HepG2 (cell line): Measurements from ENCODE around the gene ERO1A. TPM values are rescaled to one million over a fixed set of nuclear protein-coding genes. Genes with fewer than 3 reads are reported as not detected.
A peak's percentile ranks its signal among the peaks of the same experiment; 100 is the strongest.

Experiments used
- ATAC-seq: fragments of 200-7000 bp; cut with Tn5 transposase; 3 replicates; pipeline ENCODE4 v1.9.1; 2020; ENCODE audit warnings: mild to moderate bottlenecking, moderate library complexity
- BruUV-seq: library from RNA; stranded (reverse); fragments of 400-500 nt; replicated peaks from 2 replicates; lab custom pipeline; 2021; lab: Mats Ljungman, UMichigan
- CTCF ChIA-PET: fragments of 300-600 bp; formaldehyde crosslinking; extraction: SDS; loops from one replicate; lab custom pipeline; 2021; ENCODE audit warnings: low total read pairs, inconsistent platforms, low intra/inter-chr PET ratio; lab: Yijun Ruan, JAX
- POLR2A ChIA-PET: fragments of 350-600 bp; sonication (Branson Sonifier 250); formaldehyde crosslinking; loops from one replicate; lab custom pipeline; 2020; ENCODE audit warnings: antibody characterized with exemption, inconsistent platforms; lab: Yijun Ruan, JAX
- DNase-seq: peaks from one replicate; pipeline ENCODE4 v3.0.0-alpha.2; 2015; ENCODE audit warnings: low spot score
- FAIRE-seq: peaks from 3 replicates; lab custom pipeline; 2011; peaks lifted over from hg19 to GRCh38; lab: Jason Lieb, UNC
- H2AFZ ChIP-seq: one replicate; pipeline ENCODE4 v1.6.1; 2011; ENCODE audit warnings: low read length, inconsistent platforms
- H3K27ac ChIP-seq: fragments of 300-600 bp; 3 replicates; pipeline ENCODE4 v1.8.0; 2011; ENCODE audit warnings: mixed run types, mild to moderate bottlenecking, mixed read lengths, low read length, inconsistent platforms; ENCODE audit not compliant: insufficient read depth; ENCODE audit errors: extremely low read length
- H3K27me3 ChIP-seq, 2 experiments: fragments of 200-600 bp in 1 of 2; 2 replicates in 1 of 2; 3 replicates in 1 of 2; pipeline versions ENCODE4 v1.6.0 to v1.8.0; 2011; ENCODE audit warnings: low read length in 2 of 2, mild to moderate bottlenecking in 2 of 2, moderate library complexity in 2 of 2, inconsistent platforms in 1 of 2; ENCODE audit not compliant: insufficient read depth in 2 of 2, control insufficient read depth in 1 of 2
- H3K36me3 ChIP-seq, 2 experiments: fragments of 200-600 bp in 1 of 2; replicated peaks in 1 of 2; 2 replicates in 1 of 2; 3 replicates in 1 of 2; pipeline versions ENCODE4 v1.5.1 to v1.8.0; 2011; ENCODE audit warnings: low read length in 2 of 2, inconsistent platforms in 1 of 2; ENCODE audit not compliant: insufficient read depth in 2 of 2, control insufficient read depth in 1 of 2
- H3K4me1 ChIP-seq: 2 replicates; pipeline ENCODE4 v1.5.1; 2012; ENCODE audit warnings: low read length, inconsistent platforms; ENCODE audit not compliant: insufficient read depth
- H3K4me2 ChIP-seq: 2 replicates; pipeline ENCODE4 v1.6.0; 2011; ENCODE audit warnings: low read depth, low read length, inconsistent platforms
- H3K4me3 ChIP-seq, 3 experiments: fragments of 200-600 bp in 1 of 3; sonication (generic), shearing (Covaris generic) in 1 of 3; replicated peaks in 1 of 3; 2 replicates each; pipeline ENCODE4 v1.5.1; 2011 to 2016; ENCODE audit warnings: low read length in 3 of 3, inconsistent platforms in 2 of 3, low read depth in 2 of 3, mild to moderate bottlenecking in 2 of 3, control low read depth in 1 of 3, mixed read lengths in 1 of 3; ENCODE audit not compliant: insufficient read depth in 1 of 3
- H3K79me2 ChIP-seq: one replicate; pipeline ENCODE4 v1.6.1; 2011; ENCODE audit warnings: low read length, inconsistent platforms; ENCODE audit not compliant: insufficient read depth
- H3K9ac ChIP-seq: 2 replicates; pipeline ENCODE4 v1.6.0; 2011; ENCODE audit warnings: mild to moderate bottlenecking, low read depth, low read length, inconsistent platforms; ENCODE audit not compliant: insufficient read depth
- H3K9me3 ChIP-seq: 2 replicates; pipeline ENCODE4 v1.5.1; 2012; ENCODE audit warnings: mild to moderate bottlenecking, low read length
- H4K20me1 ChIP-seq: 2 replicates; pipeline ENCODE4 v1.6.0; 2011; ENCODE audit warnings: inconsistent platforms, mild to moderate bottlenecking, low read length, moderate library complexity; ENCODE audit not compliant: insufficient read depth
- LCORL ChIP-seq, 2 experiments: fragments of 450-650 bp in 1 of 2; sonication (generic) in 1 of 2; formaldehyde crosslinking in 1 of 2; IDR thresholded peaks; 2 replicates each; pipeline versions ENCODE4 v1.5.0 to v1.6.1; 2017 to 2020; ENCODE audit warnings: antibody characterized with exemption in 1 of 2, missing genetic modification reagents in 1 of 2
- MAZ ChIP-seq, 2 experiments: sonication (generic) in 1 of 2; formaldehyde crosslinking in 1 of 2; IDR thresholded peaks; 2 replicates each; pipeline versions ENCODE4 v1.5.0 to v1.6.1; 2012 to 2020; ENCODE audit warnings: low read depth in 2 of 2, mild to moderate bottlenecking in 2 of 2, borderline replicate concordance in 1 of 2, improper control_type of control experiment in 1 of 2, low read length in 1 of 2, missing genetic modification reagents in 1 of 2, moderate library complexity in 1 of 2
- MZF1 ChIP-seq: sonication (generic); formaldehyde crosslinking; IDR thresholded peaks from 2 replicates; pipeline ENCODE4 v1.8.1; 2023; ENCODE audit warnings: mild to moderate bottlenecking, missing genetic modification reagents, borderline replicate concordance
- PCBP2 ChIP-seq: fragments of 200-400 bp; formaldehyde crosslinking; optimal IDR thresholded peaks from 2 replicates; pipeline ENCODE3; 2018; ENCODE audit warnings: low read length, low read depth; ENCODE audit not compliant: poor library complexity, severe bottlenecking
- SMYD3 ChIP-seq: sonication (generic); formaldehyde crosslinking; IDR thresholded peaks from 2 replicates; pipeline ENCODE4 v1.8.1; 2023; ENCODE audit warnings: mild to moderate bottlenecking, missing genetic modification reagents
- TBP ChIP-seq: sonication (generic); formaldehyde crosslinking; IDR thresholded peaks from 2 replicates; pipeline ENCODE4 v1.5.0; 2020; ENCODE audit warnings: missing genetic modification reagents
- ZBTB3 ChIP-seq: sonication (generic); formaldehyde crosslinking; IDR thresholded peaks from 2 replicates; pipeline ENCODE4 v1.4.0; 2020; ENCODE audit warnings: low read depth, mild to moderate bottlenecking, moderate library complexity, missing genetic modification reagents, borderline replicate concordance
- ZFP37 ChIP-seq: sonication (generic); formaldehyde crosslinking; IDR thresholded peaks from 2 replicates; pipeline ENCODE4 v1.4.0; 2020; ENCODE audit warnings: missing genetic modification reagents, borderline replicate concordance
- ZNF567 ChIP-seq: sonication (generic); formaldehyde crosslinking; IDR thresholded peaks from 2 replicates; pipeline ENCODE4 v1.8.1; 2023; ENCODE audit warnings: mild to moderate bottlenecking, missing genetic modification reagents, borderline replicate concordance
- ZNF629 ChIP-seq: sonication (generic); formaldehyde crosslinking; conservative IDR thresholded peaks from 2 replicates; pipeline ENCODE4 v1.5.0; 2020; ENCODE audit warnings: missing genetic modification reagents
- ZNF772 ChIP-seq: sonication (generic); formaldehyde crosslinking; IDR thresholded peaks from 2 replicates; pipeline ENCODE4 v1.5.0; 2020; ENCODE audit warnings: mild to moderate bottlenecking, missing genetic modification reagents
- ZNF775 ChIP-seq: sonication (generic); formaldehyde crosslinking; IDR thresholded peaks from 2 replicates; pipeline ENCODE4 v1.4.0; 2020; ENCODE audit warnings: missing genetic modification reagents, mild to moderate bottlenecking, moderate library complexity, borderline replicate concordance
- WGBS: methylation state at CpG from one replicate; pipeline ENCODE4 v1.1.6; 2017; ENCODE audit warnings: low lambda C conversion rate; 5-methylcytosine and 5-hydroxymethylcytosine counted together
- in situ Hi-C: cut with HindIII; loops from 2 replicates; pipeline ENCODE4 v1.10.0; 2017; ENCODE audit warnings: low pct_unique_long_range_greater_than_20kb; ENCODE audit not compliant: extremely low pct_ligation_motif_present
- intact Hi-C: fragments of 100-400 bp; cut with micrococcal nuclease; formaldehyde crosslinking; loops from one replicate; pipeline ENCODE4 v1.10.0; 2022; ENCODE audit not compliant: unreplicated experiment
- polyA plus RNA-seq, 8 experiments: library from polyadenylated mRNA; depleted of rRNA in 3 of 8; stranded (reverse) in 7 of 8; unstranded in 1 of 8; fragments of >200 nt; fragmentation: Illumina TruSeq in 4 of 8; extraction: Trizol in 4 of 8; gene quantifications; 2 replicates each; pipeline versions ENCODE4 v1.2.1 to v1.2.3, GENCODE V29; 2011 to 2016; ENCODE audit warnings: low read depth in 4 of 8, missing spikeins in 1 of 8, mixed read lengths in 1 of 8; ENCODE audit not compliant: insufficient read depth in 1 of 8
- total RNA-seq, 5 experiments: library from RNA; depleted of rRNA; stranded (reverse); fragments of >200 nt; fragmentation: Illumina TruSeq; extraction: Trizol; gene quantifications; 2 replicates each; pipeline ENCODE4 v1.2.3, GENCODE V29; 2016; ENCODE audit warnings: low read depth in 1 of 5
- TF ChIP-seq, protein P1 (sequence below): IDR thresholded peaks from 2 replicates; pipeline ENCODE4 v1.6.1; 2016; ENCODE audit warnings: low read depth, control low read depth

Gene ERO1A
- total and polyA plus RNA-seq, 2 of the 13 experiments (the other 11 are each of a cell fraction or from before 2014, with no cell fraction given), result 60.3 to 137 TPM

DNA sequence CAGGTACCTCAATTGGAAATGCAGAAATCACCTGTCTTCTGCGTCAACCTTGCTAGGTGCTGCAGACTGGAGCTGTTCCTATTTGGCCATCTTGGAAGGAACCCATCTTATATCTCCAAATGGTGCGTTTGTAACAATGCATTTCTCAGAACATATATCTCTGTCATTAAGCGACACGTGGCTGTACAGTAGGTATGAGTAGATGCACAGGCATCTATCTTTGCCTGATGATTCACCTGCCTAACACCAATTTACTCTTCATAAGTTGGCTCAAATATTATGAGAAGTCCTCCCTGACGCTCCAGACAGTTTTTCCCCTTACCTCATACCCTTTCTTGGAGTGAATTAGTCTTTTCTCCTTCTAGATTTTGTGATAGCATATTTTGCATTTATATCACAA, 98.5 kb downstream of the ERO1A start:
- H3K9me3 ChIP-seq, result no peaks in the 10 kb centered on the region
- no peaks in the 10 kb centered on the region for H4K20me1 ChIP-seq
- BruUV-seq, result no TSS peak
- H3K27ac ChIP-seq, result no peak overlapping the region
- intact Hi-C loops (no loop called here), in situ Hi-C loops (no loop called here)
- no peak for FAIRE-seq
- ATAC-seq, result no peak
- no peak for DNase-seq
- WGBS, result 91% methylated on average over 5 of the region's 5 CpGs
- ChIA-PET CTCF (no interaction called here), POLR2A (no interaction called here)
- H3K4me2 ChIP-seq, result 0 out of 2 replicates have a peak overlapping the region, but pooled peaks have one; percentile 51
- no peak overlapping the region for H3K4me3 ChIP-seq
- H3K4me1 ChIP-seq, result peaks cover 15% of the 10 kb centered on the region
- H3K27me3 ChIP-seq, result no peaks in the 10 kb centered on the region
- no peaks in the 10 kb centered on the region for H3K36me3 ChIP-seq
- no peak overlapping the region for H2AFZ ChIP-seq
- H3K9ac ChIP-seq, result no peak overlapping the region
- no peak for TF ChIP-seq ZNF629 (CRISPR knock-in tag)
- TF ChIP-seq ZBTB3, result no peak
- no peak for TF ChIP-seq ZNF567 (CRISPR knock-in tag)
- no peak for TF ChIP-seq MAZ (IDR thresholded peaks at IDR 0.05; ENCODE audit: borderline replicate concordance, low read depth, low read length)
- TF ChIP-seq MAZ (CRISPR knock-in tag; IDR thresholded peaks at IDR 0.05; ENCODE audit: low read depth), result no peak
- TF ChIP-seq TBP (CRISPR knock-in tag), result no peak
- no peak for TF ChIP-seq MZF1 (CRISPR knock-in tag)
- TF ChIP-seq ZNF772 (CRISPR knock-in tag), result no peak
- no peak for TF ChIP-seq ZNF775 (CRISPR knock-in tag)
- no peak for TF ChIP-seq LCORL (IDR thresholded peaks at IDR 0.05)
- no peak for TF ChIP-seq LCORL (CRISPR knock-in tag; IDR thresholded peaks at IDR 0.05)
- TF ChIP-seq PCBP2, result no peak
- no peak for TF ChIP-seq ZFP37 (CRISPR knock-in tag)
- TF ChIP-seq, protein P1, sequence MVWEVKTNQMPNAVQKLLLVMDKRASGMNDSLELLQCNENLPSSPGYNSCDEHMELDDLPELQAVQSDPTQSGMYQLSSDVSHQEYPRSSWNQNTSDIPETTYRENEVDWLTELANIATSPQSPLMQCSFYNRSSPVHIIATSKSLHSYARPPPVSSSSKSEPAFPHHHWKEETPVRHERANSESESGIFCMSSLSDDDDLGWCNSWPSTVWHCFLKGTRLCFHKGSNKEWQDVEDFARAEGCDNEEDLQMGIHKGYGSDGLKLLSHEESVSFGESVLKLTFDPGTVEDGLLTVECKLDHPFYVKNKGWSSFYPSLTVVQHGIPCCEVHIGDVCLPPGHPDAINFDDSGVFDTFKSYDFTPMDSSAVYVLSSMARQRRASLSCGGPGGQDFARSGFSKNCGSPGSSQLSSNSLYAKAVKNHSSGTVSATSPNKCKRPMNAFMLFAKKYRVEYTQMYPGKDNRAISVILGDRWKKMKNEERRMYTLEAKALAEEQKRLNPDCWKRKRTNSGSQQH (CRISPR knock-in tag), result no peak
- no peak for TF ChIP-seq SMYD3 (CRISPR knock-in tag)
- no peaks in the 10 kb centered on the region for H3K79me2 ChIP-seq
